PC-3 (cell line): Measurements from ENCODE around the gene MPV17. TPM values are rescaled to one million over a fixed set of nuclear protein-coding genes. Genes with fewer than 3 reads are reported as not detected.
"Not testable (repeated sequence)": the region's sequence is repeated elsewhere in the genome, so short reads cannot be mapped to it uniquely, and the experiment has no call there.

Source experiments
- ATAC-seq: fragments of 200-7000 bp; cut with Tn5 transposase; 2 replicates; pipeline ENCODE4 v1.9.1; 2020; ENCODE audit warnings: mild to moderate bottlenecking, moderate library complexity
- BruUV-seq: library from RNA; stranded (reverse); fragments of 400-500 nt; replicated peaks from 2 replicates; lab custom pipeline; 2021; lab: Mats Ljungman, UMichigan
- CTCF ChIA-PET: fragments of 300-600 bp; sonication (Branson Sonifier 250); formaldehyde crosslinking; loops from one replicate; lab custom pipeline; 2022; ENCODE audit warnings: antibody characterized with exemption; lab: Charles Lee
- POLR2A ChIA-PET: fragments of 300-600 bp; sonication (Branson Sonifier 250); formaldehyde crosslinking; loops from one replicate; lab custom pipeline; 2022; ENCODE audit warnings: antibody characterized with exemption; ENCODE audit not compliant: unreplicated experiment; lab: Charles Lee
- DNase-seq: peaks from one replicate; pipeline ENCODE4 v3.0.0-alpha.2; 2015
- H2AFZ ChIP-seq: fragments of 300-600 bp; sonication (generic); 2 replicates; pipeline ENCODE4 v1.6.0; 2016; ENCODE audit warnings: antibody characterized with exemption, low read length
- H3F3A ChIP-seq: fragments of 300-600 bp; sonication (generic); one replicate; pipeline ENCODE4 v1.6.0; 2017; ENCODE audit warnings: antibody characterized with exemption, low read length, control low read depth, mild to moderate bottlenecking; ENCODE audit not compliant: unreplicated experiment
- H3K27ac ChIP-seq: fragments of 300-600 bp; sonication (generic); 2 replicates; pipeline ENCODE4 v1.5.1; 2016; ENCODE audit warnings: mild to moderate bottlenecking, low read length
- H3K27me3 ChIP-seq: fragments of 300-600 bp; sonication (generic); 2 replicates; pipeline ENCODE4 v1.6.1; 2016; ENCODE audit warnings: low read length, mixed read lengths
- H3K36me3 ChIP-seq: fragments of 300-600 bp; sonication (generic); 2 replicates; pipeline ENCODE4 v1.6.1; 2016; ENCODE audit warnings: low read depth, mixed run types, low read length, mixed read lengths
- H3K4me1 ChIP-seq: fragments of 300-600 bp; sonication (generic); 2 replicates; pipeline ENCODE4 v1.5.1; 2016; ENCODE audit warnings: low read length; ENCODE audit not compliant: insufficient read depth
- H3K4me2 ChIP-seq: fragments of 300-600 bp; sonication (generic); 2 replicates; pipeline ENCODE4 v1.6.0; 2016; ENCODE audit warnings: low read length
- H3K4me3 ChIP-seq: fragments of 300-600 bp; sonication (generic); 2 replicates; pipeline ENCODE4 v1.5.1; 2016; ENCODE audit warnings: mild to moderate bottlenecking, low read length, mixed read lengths
- H3K79me2 ChIP-seq: fragments of 300-600 bp; sonication (generic); 2 replicates; pipeline ENCODE4 v1.6.1; 2017; ENCODE audit warnings: low read length, mixed read lengths
- H3K9ac ChIP-seq: fragments of 300-600 bp; sonication (generic); 2 replicates; pipeline ENCODE4 v1.6.0; 2016; ENCODE audit warnings: mild to moderate bottlenecking, low read length
- H3K9me2 ChIP-seq: fragments of 300-600 bp; sonication (generic); replicated peaks from 2 replicates; pipeline ENCODE4 v1.6.1; 2016; ENCODE audit warnings: mixed run types, low read length, mixed read lengths
- H3K9me3 ChIP-seq: fragments of 300-600 bp; sonication (generic); 2 replicates; pipeline ENCODE4 v1.6.1; 2016; ENCODE audit warnings: low read length, mixed read lengths
- H4K20me1 ChIP-seq: fragments of 300-600 bp; sonication (generic); 2 replicates; pipeline ENCODE4 v1.6.1; 2016; ENCODE audit warnings: low read length, mixed read lengths
- EZH2 ChIP-seq: fragments of 300-600 bp; sonication (generic); IDR thresholded peaks from one replicate; pipeline ENCODE4 v1.6.1; 2017; ENCODE audit warnings: antibody characterized with exemption, mild to moderate bottlenecking, low read length; ENCODE audit not compliant: unreplicated experiment
- EZH2phosphoT487 ChIP-seq: fragments of 300-600 bp; sonication (generic); IDR thresholded peaks from 2 replicates; pipeline ENCODE4 v1.6.1; 2018; ENCODE audit warnings: mild to moderate bottlenecking, antibody characterized with exemption, low read length, borderline replicate concordance
- intact Hi-C: fragments of 100-400 bp; cut with micrococcal nuclease; formaldehyde crosslinking; loops from 2 replicates; pipeline ENCODE4 v1.9.0; 2023
- total RNA-seq: library from RNA; depleted of rRNA; stranded (reverse); fragments of >200 nt; gene quantifications from 2 replicates; pipeline ENCODE4 v1.2.3, GENCODE V29; 2014
- TF ChIP-seq, protein P1 (sequence below): fragments of 300-600 bp; sonication (generic); conservative IDR thresholded peaks from 2 replicates; pipeline ENCODE4 v1.5.1; 2017; ENCODE audit warnings: antibody characterized with exemption, low read depth, mild to moderate bottlenecking, low read length

MPV17 gene
- total RNA-seq, 1 experiment from 2014 or later = 59.2 TPM

DNA sequence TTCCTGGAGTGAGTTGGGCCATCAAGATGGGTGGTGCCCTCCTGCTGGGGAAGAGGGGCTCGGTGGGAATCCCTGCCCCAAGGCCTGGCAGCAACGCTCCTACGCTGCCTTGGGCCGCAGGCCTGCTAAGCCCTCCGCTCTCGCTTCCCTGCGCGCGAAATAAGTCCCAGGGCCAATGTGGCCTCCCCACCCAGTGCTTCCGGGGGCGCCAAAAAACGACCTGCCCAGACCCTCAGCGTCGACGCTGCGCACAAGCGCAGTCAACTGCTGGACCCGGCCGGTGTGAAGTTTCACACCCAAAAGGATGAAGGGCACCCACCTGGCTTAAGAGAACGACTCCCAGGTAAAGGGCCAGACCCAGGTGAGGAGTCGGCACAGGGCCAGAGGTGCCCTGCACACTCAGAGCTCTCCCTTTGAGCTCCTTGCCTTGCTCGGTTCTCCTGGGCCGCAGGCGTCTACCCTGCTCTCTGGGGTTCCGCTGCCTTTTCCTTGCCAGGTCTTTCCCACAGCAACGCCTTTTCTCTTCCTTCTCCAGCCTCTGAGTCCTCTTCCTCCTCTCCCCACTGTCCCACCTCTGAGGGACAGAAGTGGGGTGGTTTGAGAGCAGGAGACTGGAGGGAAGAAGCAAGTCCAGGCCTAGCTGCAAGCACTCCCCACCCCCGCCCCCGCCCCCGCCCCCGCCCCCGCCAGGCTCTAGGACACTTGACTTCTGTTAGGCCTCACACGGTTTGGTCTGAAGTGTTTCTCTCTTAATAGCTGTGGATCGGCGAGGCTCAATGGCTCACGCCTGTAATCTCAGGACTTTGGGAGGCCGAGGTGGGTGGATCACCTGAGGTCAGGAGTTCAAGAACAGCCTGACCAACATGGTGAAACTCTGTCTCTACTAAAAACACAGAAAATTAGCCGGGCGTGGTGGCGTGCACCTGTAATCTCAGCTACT lies 47.4 kb downstream of the MPV17 start, which contains the start of gene DNAJC5G:
TSS of gene DNAJC5G (plus strand) at position 223 of the 940 bp plus-strand sequence. CDS start 1,296 bp downstream, outside the sequence.
- Histone ChIP-seq H2AFZ (no peak within 1 kb of the TSS), H3F3A (no peaks in the 10 kb centered on the region), H3K27me3 (no peaks in the 10 kb centered on the region), H3K4me3 (no peak within 1 kb of the TSS), H3K4me1 (no peaks in the 10 kb centered on the region), H4K20me1 (no peaks in the 10 kb centered on the region), H3K27ac (no peak within 1 kb of the TSS), H3K79me2 (no peaks in the 10 kb centered on the region), H3K9me2 (no peaks in the 10 kb centered on the region), H3K9ac (no peak within 1 kb of the TSS), H3K36me3 (no peaks in the 10 kb centered on the region), H3K4me2 (no peak within 1 kb of the TSS), H3K9me3 (no peaks in the 10 kb centered on the region)
- POLR2A ChIA-PET = no interaction called here
- no TSS peak for BruUV-seq
- DNase-seq (no peak), ATAC-seq (no peak)
- TF ChIP-seq, protein P1, sequence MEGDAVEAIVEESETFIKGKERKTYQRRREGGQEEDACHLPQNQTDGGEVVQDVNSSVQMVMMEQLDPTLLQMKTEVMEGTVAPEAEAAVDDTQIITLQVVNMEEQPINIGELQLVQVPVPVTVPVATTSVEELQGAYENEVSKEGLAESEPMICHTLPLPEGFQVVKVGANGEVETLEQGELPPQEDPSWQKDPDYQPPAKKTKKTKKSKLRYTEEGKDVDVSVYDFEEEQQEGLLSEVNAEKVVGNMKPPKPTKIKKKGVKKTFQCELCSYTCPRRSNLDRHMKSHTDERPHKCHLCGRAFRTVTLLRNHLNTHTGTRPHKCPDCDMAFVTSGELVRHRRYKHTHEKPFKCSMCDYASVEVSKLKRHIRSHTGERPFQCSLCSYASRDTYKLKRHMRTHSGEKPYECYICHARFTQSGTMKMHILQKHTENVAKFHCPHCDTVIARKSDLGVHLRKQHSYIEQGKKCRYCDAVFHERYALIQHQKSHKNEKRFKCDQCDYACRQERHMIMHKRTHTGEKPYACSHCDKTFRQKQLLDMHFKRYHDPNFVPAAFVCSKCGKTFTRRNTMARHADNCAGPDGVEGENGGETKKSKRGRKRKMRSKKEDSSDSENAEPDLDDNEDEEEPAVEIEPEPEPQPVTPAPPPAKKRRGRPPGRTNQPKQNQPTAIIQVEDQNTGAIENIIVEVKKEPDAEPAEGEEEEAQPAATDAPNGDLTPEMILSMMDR = no peak
- no peak for TF ChIP-seq EZH2phosphoT487
- no peak for TF ChIP-seq EZH2
- intact Hi-C loops = no loop called here
- CTCF ChIA-PET = interaction anchor here (0.6 kb wide), 1 partner anchor 45 kb away, joined by 3 read pairs; no protein-coding TSS in a partner anchor

DNA sequence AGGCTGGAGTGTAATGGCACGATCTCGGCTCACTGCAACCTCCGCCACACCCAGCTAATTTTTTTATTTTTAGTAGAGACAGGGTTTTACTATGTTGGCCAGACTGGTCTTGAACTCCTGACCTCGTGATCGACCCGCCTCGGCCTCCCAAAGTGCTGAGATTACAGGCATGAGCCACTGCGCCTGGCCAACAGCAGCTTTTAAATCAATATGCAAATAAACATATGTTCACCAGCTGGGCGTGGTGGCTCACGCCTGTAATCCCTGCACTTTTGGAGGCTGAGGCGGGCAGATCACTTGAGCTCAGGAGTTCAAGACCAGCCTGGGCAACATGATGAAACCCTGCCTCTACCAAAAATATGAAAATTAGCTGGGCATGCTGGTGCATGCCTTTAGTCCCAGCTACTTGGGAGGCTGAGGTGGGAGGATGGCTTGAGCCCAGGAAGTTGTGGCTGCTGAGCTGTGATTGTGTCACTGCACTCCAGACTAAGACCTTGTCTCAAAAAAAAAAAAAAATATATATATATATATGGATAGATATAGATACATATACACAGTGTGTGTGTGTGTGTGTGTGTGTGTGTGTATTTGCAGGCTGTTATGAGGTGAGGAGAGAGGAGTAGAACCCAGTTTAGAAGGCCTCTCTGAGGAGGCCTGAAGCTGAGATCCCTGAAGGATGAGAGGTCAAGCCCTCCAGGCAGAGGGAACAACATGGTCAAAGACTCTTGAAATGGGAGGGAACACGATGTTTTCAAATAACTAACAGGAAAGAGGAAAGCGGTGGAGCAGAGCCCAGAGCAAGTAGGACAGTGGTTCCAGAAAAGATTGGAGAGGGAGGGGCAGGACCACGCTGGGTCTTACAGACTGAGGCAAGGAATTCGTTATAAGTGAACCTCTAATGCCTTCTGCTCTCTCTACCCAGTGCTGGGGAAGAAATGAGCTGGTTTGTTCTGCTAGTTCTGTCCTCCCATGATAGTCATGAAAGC lies 50.1 kb downstream of the MPV17 start:
- not testable (repeated sequence) for H3K4me3 ChIP-seq, H4K20me1 ChIP-seq, BruUV-seq

More for the DNA sequence above, 50.1 kb downstream of the MPV17 start:
- H3K27me3 ChIP-seq, H3K4me2 ChIP-seq, H3K4me1 ChIP-seq, H3K79me2 ChIP-seq, intact Hi-C loops, CTCF ChIA-PET, H3F3A ChIP-seq, H2AFZ ChIP-seq, H3K9me2 ChIP-seq, H3K9me3 ChIP-seq, DNase-seq, H3K9ac ChIP-seq, ATAC-seq, H3K36me3 ChIP-seq, H3K27ac ChIP-seq: not testable (repeated sequence)
- POLR2A ChIA-PET = interaction anchor here (0.6 kb wide), 1 partner anchor 291 kb away, joined by 5 read pairs; no protein-coding TSS in a partner anchor
